CD8-positive, alpha-beta memory T cell (primary cell): ENCODE data around the gene DSCAML1. TPM values are rescaled to one million over a fixed set of nuclear protein-coding genes. Genes with fewer than 3 reads are reported as not detected.

Experiments used
- CTCF ChIA-PET: fragments of 350-600 bp; sonication (Branson Sonifier 250); formaldehyde crosslinking; loops from one replicate; lab custom pipeline; 2021; ENCODE audit warnings: antibody characterized with exemption; lab: Charles Lee
- POLR2A ChIA-PET: fragments of 350-600 bp; sonication (Branson Sonifier 250); formaldehyde crosslinking; loops from one replicate; lab custom pipeline; 2021; ENCODE audit warnings: antibody characterized with exemption; lab: Charles Lee
- DNase-seq, 5 donors: peaks; one replicate each; pipeline versions ENCODE4 v3.0.0 to v3.0.0-alpha.2; 2020 to 2022; ENCODE audit warnings: mixed read lengths in 1 of 5
- H3K27ac ChIP-seq: one replicate; pipeline ENCODE4 v1.7.0; 2013; ENCODE audit warnings: low read depth, mild to moderate bottlenecking, low read length, moderate library complexity
- H3K27me3 ChIP-seq: 2 replicates; pipeline ENCODE4 v1.7.0; 2013; ENCODE audit warnings: low read length, mild to moderate bottlenecking; ENCODE audit not compliant: insufficient read depth, poor library complexity, severe bottlenecking
- H3K36me3 ChIP-seq: 2 replicates; pipeline ENCODE4 v1.7.0; 2013; ENCODE audit warnings: mild to moderate bottlenecking, low read length, moderate library complexity; ENCODE audit not compliant: insufficient read depth
- H3K4me1 ChIP-seq: 2 replicates; pipeline ENCODE4 v1.7.0; 2013; ENCODE audit warnings: mild to moderate bottlenecking, low read length, moderate library complexity; ENCODE audit not compliant: insufficient read depth
- H3K4me3 ChIP-seq: 2 replicates; pipeline ENCODE4 v1.7.0; 2013; ENCODE audit warnings: mild to moderate bottlenecking, low read length
- H3K9me3 ChIP-seq: 2 replicates; pipeline ENCODE4 v1.7.0; 2013; ENCODE audit warnings: mild to moderate bottlenecking, low read length
- H3K27ac Mint-ChIP-seq, 8 donors: one replicate each; pipeline ENCODE4 v1.8.0; 2020 to 2021; ENCODE audit warnings: mixed read lengths in 8 of 8, mild to moderate bottlenecking in 6 of 8, inconsistent platforms in 3 of 8, moderate library complexity in 3 of 8
- H3K27me3 Mint-ChIP-seq, 2 donors: one replicate each; pipeline ENCODE4 v1.8.0; 2020 to 2021; ENCODE audit warnings: mixed read lengths in 2 of 2, mild to moderate bottlenecking in 1 of 2, moderate library complexity in 1 of 2
- H3K36me3 Mint-ChIP-seq, 3 donors: one replicate each; pipeline ENCODE4 v1.8.0; 2020 to 2021; ENCODE audit warnings: mixed read lengths in 3 of 3, inconsistent platforms in 1 of 3, mild to moderate bottlenecking in 1 of 3
- H3K4me1 Mint-ChIP-seq, 3 donors: one replicate each; pipeline ENCODE4 v1.8.0; 2020 to 2021; ENCODE audit warnings: mixed read lengths in 3 of 3, inconsistent platforms in 1 of 3, mild to moderate bottlenecking in 1 of 3
- H3K4me3 Mint-ChIP-seq, 7 donors: one replicate each; pipeline ENCODE4 v1.8.0; 2020 to 2021; ENCODE audit warnings: mixed read lengths in 7 of 7, mild to moderate bottlenecking in 6 of 7, moderate library complexity in 4 of 7, inconsistent platforms in 2 of 7
- H3K9me3 Mint-ChIP-seq, 5 donors: one replicate each; pipeline ENCODE4 v1.8.0; 2020 to 2022; ENCODE audit warnings: mixed read lengths in 5 of 5, mild to moderate bottlenecking in 3 of 5, moderate library complexity in 2 of 5, inconsistent platforms in 1 of 5
- polyA plus RNA-seq: library from polyadenylated mRNA; unstranded; fragments of 300-500 nt; fragmentation: Illumina TruSeq; gene quantifications from one replicate; pipeline ENCODE4 v1.2.3, GENCODE V29; 2021
- total RNA-seq, 2 experiments: library from RNA; stranded (reverse); gene quantifications; one replicate each; pipeline ENCODE4 v1.2.3, GENCODE V29; 2021

Gene DSCAML1
- total and polyA plus RNA-seq, 3 experiments from 2014 or later, result 0.48 to 0.91 TPM; not detected in 1

DNA sequence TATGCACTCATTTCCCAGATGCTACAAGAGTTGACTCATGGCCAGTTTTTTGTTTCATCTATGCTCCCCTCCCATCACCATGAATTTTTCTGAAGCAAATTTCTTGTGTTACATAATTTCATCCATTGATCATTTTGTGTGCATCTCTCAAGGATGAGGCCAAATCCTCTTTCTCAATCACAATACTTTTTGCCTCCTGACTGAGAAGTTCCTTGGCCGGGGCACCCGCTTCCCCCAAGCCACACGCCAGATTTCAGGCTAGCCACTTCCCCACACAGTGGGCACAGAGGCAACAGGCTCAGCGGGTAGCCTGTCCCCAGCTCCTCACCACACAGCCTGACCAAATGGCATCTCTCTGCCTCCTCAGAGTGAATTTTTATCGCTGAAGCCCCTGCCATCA is 9.8 kb upstream of the DSCAML1 start:
- ChIA-PET CTCF (interaction anchor here (0.8 to 11.0 kb wide), 29 partner anchors 8 to 372 kb away, joined by 3 to 248 read pairs (median 4); partner anchors contain the start of genes FXYD2 and TMPRSS13), POLR2A (no interaction called here)
- no peaks in the 10 kb centered on the region for H3K36me3 Mint-ChIP-seq
- H3K27me3 Mint-ChIP-seq, result peaks cover 0 to 2% of the 10 kb centered on the region in 2 donors
- Histone ChIP-seq H3K4me3 (no peak overlapping the region), H3K9me3 (no peaks in the 10 kb centered on the region), H3K4me1 (peaks cover 4% of the 10 kb centered on the region), H3K27ac (no peak overlapping the region), H3K27me3 (no peaks in the 10 kb centered on the region), H3K36me3 (no peaks in the 10 kb centered on the region)
- no peak overlapping the region for H3K4me3 Mint-ChIP-seq
- peaks cover 7 to 13% (median 11%) of the 10 kb centered on the region in 3 donors for H3K4me1 Mint-ChIP-seq
- H3K9me3 Mint-ChIP-seq, result no peaks in the 10 kb centered on the region
- H3K27ac Mint-ChIP-seq, result no peak overlapping the region
- no peak for DNase-seq

- no peak overlapping the region for H3K4me3 ChIP-seq
- peaks cover 4% of the 10 kb centered on the region for H3K4me1 ChIP-seq
- H3K4me1 Mint-ChIP-seq, result peaks cover 7 to 13% (median 10%) of the 10 kb centered on the region in 3 donors
- peaks cover 0 to 2% of the 10 kb centered on the region in 2 donors for H3K27me3 Mint-ChIP-seq
- no peak for DNase-seq
- H3K9me3 Mint-ChIP-seq, result no peaks in the 10 kb centered on the region
- H3K4me3 Mint-ChIP-seq, result no peak overlapping the region
- H3K27ac ChIP-seq, result no peak overlapping the region
- H3K36me3 ChIP-seq, result no peaks in the 10 kb centered on the region
- H3K9me3 ChIP-seq, result no peaks in the 10 kb centered on the region
- POLR2A ChIA-PET, result no interaction called here
- H3K27me3 ChIP-seq, result no peaks in the 10 kb centered on the region
- no peak overlapping the region for H3K27ac Mint-ChIP-seq
- no peaks in the 10 kb centered on the region for H3K36me3 Mint-ChIP-seq
- CTCF ChIA-PET, result interaction anchor here (1.1 to 11.0 kb wide), 4 partner anchors 15 to 248 kb away, joined by 3 to 248 read pairs (median 30); partner anchors contain the start of gene FXYD2
Measured at GRCh38 chr11:117805045-117805444, 8.0 kb upstream of the DSCAML1 start.

DNA sequence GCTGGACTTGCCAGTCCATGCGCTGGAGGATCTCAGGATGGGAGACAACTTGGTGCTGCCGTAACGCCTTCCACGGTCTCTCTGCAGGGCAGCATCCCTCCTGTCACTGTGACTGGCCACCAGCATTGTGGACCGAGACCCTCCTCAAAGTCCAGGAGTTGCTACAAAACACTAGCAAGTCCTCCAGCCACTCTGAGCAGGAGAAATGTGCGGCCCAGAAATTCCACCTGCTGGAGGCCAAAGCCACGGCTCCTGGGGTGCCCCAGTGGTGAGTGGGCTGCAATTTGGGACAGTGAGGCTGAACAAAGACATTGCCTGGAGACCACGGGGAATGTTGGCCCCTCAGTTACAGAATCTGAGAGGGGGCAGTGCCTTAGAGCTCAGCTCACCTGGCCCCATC is 6.9 kb upstream of the DSCAML1 start:
- Mint-ChIP-seq H3K9me3 (no peaks in the 10 kb centered on the region), H3K4me3 (no peak overlapping the region), H3K36me3 (no peaks in the 10 kb centered on the region), H3K4me1 (peaks cover 2 to 5% (median 3%) of the 10 kb centered on the region in 3 donors), H3K27ac (no peak overlapping the region), H3K27me3 (peaks cover 2 to 5% of the 10 kb centered on the region in 2 donors)
- Histone ChIP-seq H3K27ac (no peak overlapping the region), H3K4me1 (peaks cover 4% of the 10 kb centered on the region), H3K27me3 (no peaks in the 10 kb centered on the region), H3K36me3 (no peaks in the 10 kb centered on the region), H3K4me3 (no peak overlapping the region), H3K9me3 (no peaks in the 10 kb centered on the region)
- no peak for DNase-seq
- ChIA-PET POLR2A (no interaction called here), CTCF (interaction anchor here (1.6 to 11.0 kb wide), 2 partner anchors 17 to 162 kb away, joined by 3 to 248 read pairs; partner anchors contain the start of gene FXYD2)

DNA sequence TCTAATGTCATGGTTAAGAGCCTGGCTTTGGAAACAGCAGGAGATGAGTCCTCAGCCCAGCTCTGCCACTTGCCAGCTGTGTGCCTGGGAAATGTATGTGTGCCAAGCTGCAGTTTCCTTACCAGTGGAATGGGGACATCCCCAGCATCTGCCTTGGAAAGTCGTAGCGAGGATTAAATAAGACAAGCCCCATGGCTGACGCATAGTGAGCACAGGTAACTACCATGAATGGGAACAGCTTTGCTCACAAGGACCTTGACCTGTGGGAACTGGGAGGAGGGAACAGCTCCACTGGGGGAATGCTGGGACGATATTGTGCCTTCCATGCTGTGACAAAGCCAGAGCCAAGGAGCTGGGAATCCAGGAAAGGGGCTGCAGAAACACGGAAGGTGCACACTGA is 2.6 kb upstream of the DSCAML1 start:
- DNase-seq, result no peak
- Mint-ChIP-seq H3K4me3 (no peak overlapping the region), H3K9me3 (no peaks in the 10 kb centered on the region), H3K27me3 (peaks cover 23 to 26% of the 10 kb centered on the region in 2 donors), H3K36me3 (no peaks in the 10 kb centered on the region), H3K4me1 (peaks cover 0 to 22% (median 14%) of the 10 kb centered on the region in 3 donors), H3K27ac (no peak overlapping the region)
- Histone ChIP-seq H3K4me3 (no peak overlapping the region), H3K36me3 (no peaks in the 10 kb centered on the region), H3K4me1 (peaks cover 18% of the 10 kb centered on the region), H3K27ac (no peak overlapping the region), H3K9me3 (no peaks in the 10 kb centered on the region), H3K27me3 (peaks cover 20% of the 10 kb centered on the region)
- POLR2A ChIA-PET, result no interaction called here
- CTCF ChIA-PET, result interaction anchor here (2.2 to 11.0 kb wide), 3 partner anchors 9 to 147 kb away, joined by 8 to 248 read pairs (median 20); partner anchors contain the start of gene FXYD2

GRCh38 chr11:117796456-117796871 is 552 bp downstream of the DSCAML1 start:
- H3K27ac Mint-ChIP-seq, result no peak overlapping the region
- peaks cover 42% of the 10 kb centered on the region for H3K27me3 ChIP-seq
- no peaks in the 10 kb centered on the region for H3K9me3 ChIP-seq
- H3K4me1 ChIP-seq, result peaks cover 18% of the 10 kb centered on the region
- CTCF ChIA-PET, result no interaction called here
- no peak for DNase-seq
- peaks cover 0 to 22% (median 14%) of the 10 kb centered on the region in 3 donors for H3K4me1 Mint-ChIP-seq
- H3K27ac ChIP-seq, result no peak overlapping the region
- H3K36me3 Mint-ChIP-seq, result no peaks in the 10 kb centered on the region
- POLR2A ChIA-PET, result interaction anchor here (0.5 kb wide), 1 partner anchor 168 kb away, joined by 3 read pairs; no protein-coding TSS in a partner anchor
- H3K27me3 Mint-ChIP-seq, result peaks cover 53 to 55% of the 10 kb centered on the region in 2 donors
- no peaks in the 10 kb centered on the region for H3K36me3 ChIP-seq
- H3K4me3 ChIP-seq, result no peak overlapping the region
- peak overlapping the region in 4 of 7 donors; percentile 19 to 76 (median 46) for H3K4me3 Mint-ChIP-seq
- no peaks in the 10 kb centered on the region for H3K9me3 Mint-ChIP-seq

GRCh38 chr11:117795638-117796455 is 1.2 kb downstream of the DSCAML1 start:
- peaks cover 42% of the 10 kb centered on the region for H3K27me3 ChIP-seq
- peak overlapping the region in 1 of 8 donors; percentile 21 for H3K27ac Mint-ChIP-seq
- peaks cover 59 to 62% of the 10 kb centered on the region in 2 donors for H3K27me3 Mint-ChIP-seq
- no peaks in the 10 kb centered on the region for H3K9me3 ChIP-seq
- no peaks in the 10 kb centered on the region for H3K36me3 ChIP-seq
- H3K4me1 Mint-ChIP-seq, result peaks cover 0 to 22% (median 14%) of the 10 kb centered on the region in 3 donors
- H3K4me3 ChIP-seq, result peak overlapping the region; percentile 12
- H3K27ac ChIP-seq, result no peak overlapping the region
- POLR2A ChIA-PET, result no interaction called here
- no peaks in the 10 kb centered on the region for H3K36me3 Mint-ChIP-seq
- no peaks in the 10 kb centered on the region for H3K9me3 Mint-ChIP-seq
- peaks cover 18% of the 10 kb centered on the region for H3K4me1 ChIP-seq
- no peak for DNase-seq
- H3K4me3 Mint-ChIP-seq, result peak overlapping the region; percentile 21 to 88 (median 65)
- CTCF ChIA-PET, result no interaction called here

GRCh38 chr11:117794772-117795629 is 2.0 kb downstream of the DSCAML1 start:
- H3K4me3 ChIP-seq, result no peak overlapping the region
- peaks cover 59 to 70% of the 10 kb centered on the region in 2 donors for H3K27me3 Mint-ChIP-seq

More at GRCh38 chr11:117794772-117795629, 2.0 kb downstream of the DSCAML1 start:
- peak overlapping the region in 1 of 8 donors; percentile 90 for H3K27ac Mint-ChIP-seq
- peaks cover 42% of the 10 kb centered on the region for H3K27me3 ChIP-seq
- ChIA-PET CTCF (no interaction called here), POLR2A (no interaction called here)
- H3K4me1 ChIP-seq, result peaks cover 18% of the 10 kb centered on the region
- no peak for DNase-seq
- H3K27ac ChIP-seq, result no peak overlapping the region
- no peaks in the 10 kb centered on the region for H3K36me3 Mint-ChIP-seq
- H3K4me3 Mint-ChIP-seq, result peak overlapping the region in 6 of 7 donors; percentile 21 to 76 (median 56)
- H3K36me3 ChIP-seq, result no peaks in the 10 kb centered on the region
- H3K4me1 Mint-ChIP-seq, result peaks cover 0 to 22% (median 14%) of the 10 kb centered on the region in 3 donors
- no peaks in the 10 kb centered on the region for H3K9me3 Mint-ChIP-seq
- no peaks in the 10 kb centered on the region for H3K9me3 ChIP-seq
